DMS 273 (cell line): ENCODE results near the gene HHATL.

Source experiments
- DNase-seq: peaks from one replicate; lab custom pipeline; 2025; ENCODE audit not compliant: unreplicated experiment; lab: John Stamatoyannopoulos, UW

The HHATL gene

DNA sequence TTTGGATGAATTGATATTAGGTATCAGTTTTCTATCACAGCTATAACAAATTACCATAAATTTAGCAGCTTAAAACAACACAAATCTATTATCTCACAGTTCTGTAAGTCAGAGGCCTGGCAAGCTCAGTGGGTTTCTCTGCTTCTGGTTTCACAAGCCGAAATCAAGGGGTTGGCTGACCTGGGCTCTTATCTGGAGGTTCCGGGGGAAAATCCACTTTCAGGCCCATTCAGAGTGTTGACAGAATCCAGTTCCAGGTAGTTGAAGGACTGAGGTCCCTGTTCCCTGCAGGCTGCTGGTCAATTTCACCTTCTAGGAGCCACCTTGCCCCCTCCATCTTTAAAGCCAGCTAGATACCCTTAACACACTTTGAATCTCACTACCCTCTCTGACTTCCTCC, 11.1 kb upstream of the HHATL start:
- no peak for DNase-seq

DNA sequence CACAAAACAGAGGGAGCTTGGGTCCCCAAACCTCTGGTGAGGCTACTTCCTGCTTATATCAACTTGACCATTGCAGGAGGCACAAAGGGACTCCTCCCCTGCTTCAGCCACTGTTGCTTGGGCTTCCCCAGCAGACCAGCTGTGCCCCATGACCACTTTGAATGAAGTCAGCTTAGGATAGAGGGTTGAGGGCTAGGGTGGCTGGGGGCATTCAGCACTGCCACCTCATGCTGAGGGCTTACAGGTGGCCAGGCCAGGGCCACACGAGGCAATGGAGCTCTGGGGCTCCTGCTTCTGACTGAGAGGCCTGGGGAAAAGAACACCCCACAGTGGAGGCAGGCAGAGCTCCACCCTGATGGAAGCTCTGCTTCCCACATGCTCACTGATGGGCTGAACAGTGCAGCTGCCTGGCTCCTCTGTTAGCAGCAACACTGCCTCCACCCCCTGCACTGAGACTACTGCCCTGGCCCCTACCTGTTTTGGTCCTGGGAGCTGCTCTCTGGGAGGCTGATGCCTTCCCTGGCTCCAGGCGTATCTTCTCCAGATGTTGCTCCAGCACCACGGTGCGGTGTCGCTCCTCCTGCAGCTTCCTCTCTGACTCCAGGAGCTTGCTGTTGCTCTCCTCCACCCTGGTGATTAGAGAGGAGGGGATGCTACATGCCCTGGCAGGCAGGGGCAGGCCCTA, 10.2 kb upstream of the HHATL start:
- DNase-seq, result no peak

DNA sequence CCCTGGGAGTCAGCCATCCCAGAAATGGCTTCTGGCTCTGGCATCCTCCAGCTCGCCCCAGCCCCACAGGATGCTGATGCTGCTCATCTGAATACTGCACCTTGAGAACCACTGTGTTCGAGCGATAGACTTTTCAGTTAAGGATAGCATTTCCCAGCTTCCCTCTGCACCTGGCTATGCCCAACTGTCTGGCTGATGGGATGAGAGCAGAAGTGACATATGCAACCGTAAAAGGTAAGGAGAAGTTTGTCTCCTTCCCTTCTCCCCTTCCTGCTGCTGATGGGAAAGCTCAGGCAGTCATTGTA, 9.7 kb upstream of the HHATL start:
- DNase-seq, result no peak

DNA sequence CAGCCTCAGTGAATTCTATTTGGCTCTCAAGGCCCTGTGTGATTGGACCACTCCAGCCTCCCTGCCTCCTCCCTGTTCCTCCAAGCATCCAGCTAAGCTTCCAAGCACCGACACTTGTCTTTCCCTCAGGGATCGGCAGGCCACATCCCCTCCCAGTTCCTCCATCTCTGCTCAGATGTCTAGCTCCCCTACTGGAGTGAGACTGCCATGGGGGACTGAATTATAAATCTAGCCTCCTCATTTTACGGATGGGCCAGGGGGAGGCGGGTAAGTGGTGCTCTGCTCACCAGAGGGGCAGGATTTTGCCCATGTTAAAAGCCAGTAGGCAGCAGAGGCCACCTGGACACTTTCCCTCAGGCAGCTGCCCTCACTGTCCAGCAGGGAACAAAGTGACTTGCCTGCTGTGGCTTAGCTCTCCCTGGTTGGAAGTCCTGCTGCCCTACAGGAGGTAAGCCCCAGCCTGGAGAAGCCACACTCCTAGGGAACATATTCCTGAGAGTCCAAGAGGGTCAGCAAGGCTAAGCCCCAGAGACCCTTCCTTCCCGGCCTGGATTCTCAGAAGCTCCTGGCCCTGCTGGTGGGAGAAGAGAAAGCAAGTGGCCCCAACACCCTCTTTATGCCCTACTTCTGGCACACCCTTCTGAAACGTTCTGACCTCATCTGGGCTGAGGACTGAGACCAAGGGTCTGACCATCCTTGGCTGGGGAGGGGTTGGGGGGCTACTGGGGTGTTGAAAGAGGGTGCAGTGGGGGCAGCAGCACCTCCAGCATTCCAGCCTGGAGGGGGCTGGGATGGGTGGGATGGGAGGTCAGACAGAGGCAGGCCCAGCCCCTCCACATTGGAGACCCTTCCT, 9.1 kb upstream of the HHATL start:
- peak; percentile 13 for DNase-seq

DNA sequence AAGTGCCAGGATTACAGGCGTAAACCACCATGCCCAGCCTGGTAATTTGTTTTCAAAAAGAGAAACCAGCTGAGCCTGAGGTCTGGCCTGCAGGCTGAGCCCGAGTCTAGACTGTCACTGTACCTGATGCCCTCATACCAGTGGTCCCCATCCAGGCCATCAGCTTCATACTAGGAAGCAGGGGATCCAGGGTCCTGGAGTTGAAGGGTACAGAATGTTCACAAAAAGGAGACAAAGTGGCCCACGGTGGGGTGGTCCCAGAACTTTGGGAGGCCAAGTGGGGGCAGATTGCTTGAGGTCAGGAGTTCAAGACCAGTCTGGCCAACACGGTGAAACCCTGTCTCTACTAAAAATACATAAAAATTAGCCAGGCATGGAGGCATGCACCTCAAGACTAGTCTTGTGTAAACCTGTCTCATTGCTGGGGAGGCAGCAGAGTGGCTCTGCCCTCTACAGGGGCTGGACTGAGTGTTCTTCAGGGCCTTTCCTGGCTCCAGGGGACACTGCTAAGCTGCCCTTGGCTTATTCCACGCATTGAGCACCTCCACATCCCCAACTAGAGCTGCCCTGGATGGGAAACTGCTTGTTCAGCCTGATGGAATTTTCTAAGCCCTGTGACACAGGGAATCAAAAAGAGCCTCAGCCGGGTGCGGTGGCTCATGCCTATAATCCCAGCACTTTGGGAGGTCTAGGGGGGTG, 7.9 kb upstream of the HHATL start:
- no peak for DNase-seq

DNA sequence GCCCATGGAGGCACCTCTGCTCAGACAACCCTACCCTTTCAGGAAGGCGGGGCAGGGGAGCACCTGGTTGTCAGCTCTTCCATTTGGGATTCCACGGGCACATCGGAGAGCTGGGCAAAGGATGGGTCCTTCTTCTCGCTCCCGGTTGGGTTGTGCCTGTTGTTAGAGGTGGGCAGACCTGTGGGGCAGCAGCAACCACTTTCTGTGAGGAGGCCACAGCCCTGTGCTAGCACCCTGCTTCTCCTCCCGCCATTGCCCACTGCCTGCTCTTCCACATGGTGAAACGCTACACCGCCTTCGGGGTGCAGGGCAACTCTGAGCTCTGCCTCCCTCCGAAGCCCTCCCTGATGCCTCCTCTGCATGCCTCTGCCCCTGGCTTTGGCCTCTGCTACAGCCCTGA, 7.0 kb upstream of the HHATL start:
- DNase-seq, result no peak

DNA sequence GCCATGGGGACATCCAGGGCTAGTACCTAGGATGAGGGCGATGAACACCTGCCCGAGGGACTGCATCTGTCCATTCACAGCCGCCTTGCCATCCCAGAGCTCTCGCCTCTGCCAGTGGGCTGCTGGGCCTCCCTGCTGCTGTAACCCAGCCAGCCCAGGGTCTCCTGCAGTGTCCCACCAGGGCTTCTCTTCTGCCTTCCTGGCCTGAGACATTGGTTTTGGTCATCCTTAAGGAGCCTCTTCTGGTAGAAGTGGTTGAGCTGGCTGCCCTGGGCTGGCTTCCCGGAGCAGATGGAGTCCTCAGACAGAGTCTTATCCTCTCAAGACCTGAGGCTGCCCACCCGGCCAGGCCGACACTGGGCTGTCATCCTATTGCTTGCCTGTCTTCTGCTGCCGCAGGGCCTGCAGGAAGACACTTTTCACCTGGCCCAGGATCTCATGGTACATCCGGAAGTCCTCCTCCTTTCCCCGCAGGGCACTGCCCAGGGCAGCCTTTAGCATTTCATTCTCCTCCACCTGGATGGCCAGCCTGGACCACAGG, 6.1 kb upstream of the HHATL start:
- no peak for DNase-seq

DNA sequence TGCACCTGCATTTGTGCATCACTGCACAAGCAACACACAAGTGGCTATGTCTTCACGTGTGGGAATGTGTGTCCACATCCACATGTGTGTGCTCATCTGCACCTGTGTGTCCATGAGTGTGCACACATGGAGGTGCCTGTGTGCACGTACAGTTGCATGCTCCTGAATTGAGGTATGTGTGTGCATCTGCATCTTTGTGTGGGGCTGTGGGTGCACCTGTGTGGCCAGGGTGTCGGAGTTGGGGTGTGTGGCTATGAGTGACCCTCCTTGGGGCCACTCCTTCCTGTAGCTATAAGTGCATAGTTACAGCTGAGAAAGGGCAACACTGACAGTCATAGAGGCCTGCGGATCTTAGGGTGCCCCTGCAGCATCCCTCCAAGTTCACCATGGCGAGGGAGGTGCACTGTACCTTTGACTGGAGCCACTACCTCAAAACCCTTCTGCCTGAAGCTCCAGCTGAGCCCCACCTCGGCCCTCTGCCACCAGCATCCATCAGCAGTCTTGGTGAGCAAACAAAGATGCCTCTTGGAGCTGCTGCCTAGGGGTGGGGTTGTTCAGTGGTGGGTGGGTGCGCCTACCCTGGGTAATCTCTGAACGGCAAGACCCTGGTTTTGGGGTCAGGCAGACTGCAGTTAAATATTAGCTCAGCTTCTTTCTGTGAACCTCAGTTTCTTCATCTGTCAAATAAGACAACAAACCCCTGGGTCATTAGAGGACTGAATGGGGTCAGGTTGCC, 5.2 kb upstream of the HHATL start:
- DNase-seq, result no peak

DNA sequence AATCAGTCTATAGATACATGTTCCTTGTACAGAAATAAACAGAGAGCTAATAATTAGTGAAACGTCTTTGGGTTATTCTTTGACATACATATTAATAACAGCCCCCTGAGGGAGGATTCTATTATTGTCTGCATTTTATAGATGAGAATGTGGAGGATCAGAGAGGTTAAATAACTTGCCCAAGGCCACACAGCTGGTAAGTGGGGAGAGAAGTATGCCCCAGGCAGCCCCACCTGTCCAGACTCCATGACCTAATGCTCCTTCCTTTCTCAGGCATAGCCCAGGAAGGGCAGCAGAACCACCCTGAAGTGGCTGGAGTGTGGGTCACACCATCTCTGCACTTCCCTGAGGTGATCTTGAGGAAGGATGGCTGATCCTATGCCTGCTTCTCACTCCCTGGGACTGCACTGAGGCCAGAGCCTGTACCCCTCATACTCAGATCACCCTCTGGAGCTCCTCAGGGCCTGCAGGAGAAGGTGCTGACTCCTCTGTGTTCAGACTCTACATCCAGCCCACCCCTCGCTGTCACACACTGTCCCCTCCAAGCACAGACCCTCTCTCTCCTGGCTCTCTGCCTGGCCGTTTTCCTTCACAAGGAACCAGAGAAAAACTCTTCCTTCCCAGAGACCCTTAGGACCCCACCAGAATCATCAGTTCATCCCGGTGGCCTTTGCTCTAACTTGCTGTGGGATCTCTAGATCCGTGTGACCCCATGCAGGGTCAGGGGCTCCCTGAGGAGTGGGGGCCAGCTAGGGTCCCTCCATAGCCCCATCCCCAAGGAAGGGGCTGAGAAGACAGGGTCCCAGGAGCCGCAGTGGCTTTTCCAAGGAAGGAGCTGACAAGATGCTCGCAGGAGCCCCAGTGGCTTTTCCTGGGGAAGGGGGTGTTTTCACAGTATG, 4.4 kb upstream of the HHATL start:
- DNase-seq, result no peak

DNA sequence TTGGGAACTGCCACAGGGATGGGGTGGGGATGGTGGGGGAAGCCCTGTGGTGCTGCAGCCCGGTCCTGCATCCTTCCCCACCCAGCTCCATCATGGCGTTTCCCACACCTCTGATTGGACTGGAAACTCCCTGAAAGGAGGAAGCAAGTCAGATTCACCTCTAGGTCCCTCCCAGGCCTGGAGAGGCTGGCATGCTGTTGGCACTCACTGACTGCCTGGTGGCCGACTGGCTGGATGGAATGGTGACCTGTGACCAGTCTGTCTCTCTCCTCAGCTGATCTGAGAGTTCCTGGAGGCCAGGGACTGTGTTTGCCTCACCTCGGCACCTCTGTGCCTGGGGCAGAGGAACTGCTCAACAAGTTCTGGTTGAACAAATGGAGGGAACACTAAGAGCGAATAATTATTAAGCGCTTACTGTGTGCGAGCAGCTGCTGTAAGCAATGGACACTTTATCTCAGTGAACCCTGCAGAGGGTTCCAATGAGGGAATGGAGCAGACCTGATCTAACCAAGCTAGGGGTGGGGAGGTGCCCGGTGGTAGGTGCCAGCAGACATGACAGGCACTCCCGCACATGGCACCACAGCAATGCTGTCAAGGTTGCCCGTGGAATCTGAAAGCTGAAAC, 3.5 kb upstream of the HHATL start:
- DNase-seq, result no peak

DNA sequence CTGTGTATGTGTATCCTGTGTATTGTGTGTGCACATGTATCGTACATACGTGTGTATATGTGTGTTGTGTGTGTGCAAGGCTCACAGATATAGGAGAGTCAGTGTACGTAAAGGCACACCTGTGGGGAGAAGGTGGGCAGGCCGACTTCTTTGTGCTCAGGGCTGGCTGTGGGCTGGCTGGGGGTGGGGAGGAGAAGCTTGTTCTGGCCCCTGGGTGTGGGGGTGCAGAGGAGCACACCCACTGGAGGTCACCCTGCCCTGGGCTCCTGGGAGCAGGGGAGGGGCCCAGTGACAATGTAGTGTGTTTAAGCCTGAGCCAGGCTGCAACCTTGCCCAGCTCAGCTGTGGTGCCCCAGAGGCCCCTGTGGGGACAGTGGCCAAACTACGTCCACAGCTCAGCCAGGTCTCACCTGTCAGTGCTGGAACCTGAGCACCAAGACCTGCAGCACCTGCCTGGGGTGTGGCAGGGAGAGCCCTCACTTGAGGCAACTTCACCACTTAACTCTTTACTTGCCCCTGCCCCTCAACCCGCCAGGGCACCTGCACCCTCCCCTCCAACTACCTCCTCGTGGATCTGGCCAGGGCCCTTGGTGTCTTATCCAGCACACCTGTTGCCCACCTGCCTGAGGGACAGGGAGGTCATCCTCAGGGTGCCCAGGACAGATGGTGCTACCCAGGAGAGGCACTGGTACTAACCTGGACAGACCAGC, 2.6 kb upstream of the HHATL start:
- DNase-seq, result no peak

DNA sequence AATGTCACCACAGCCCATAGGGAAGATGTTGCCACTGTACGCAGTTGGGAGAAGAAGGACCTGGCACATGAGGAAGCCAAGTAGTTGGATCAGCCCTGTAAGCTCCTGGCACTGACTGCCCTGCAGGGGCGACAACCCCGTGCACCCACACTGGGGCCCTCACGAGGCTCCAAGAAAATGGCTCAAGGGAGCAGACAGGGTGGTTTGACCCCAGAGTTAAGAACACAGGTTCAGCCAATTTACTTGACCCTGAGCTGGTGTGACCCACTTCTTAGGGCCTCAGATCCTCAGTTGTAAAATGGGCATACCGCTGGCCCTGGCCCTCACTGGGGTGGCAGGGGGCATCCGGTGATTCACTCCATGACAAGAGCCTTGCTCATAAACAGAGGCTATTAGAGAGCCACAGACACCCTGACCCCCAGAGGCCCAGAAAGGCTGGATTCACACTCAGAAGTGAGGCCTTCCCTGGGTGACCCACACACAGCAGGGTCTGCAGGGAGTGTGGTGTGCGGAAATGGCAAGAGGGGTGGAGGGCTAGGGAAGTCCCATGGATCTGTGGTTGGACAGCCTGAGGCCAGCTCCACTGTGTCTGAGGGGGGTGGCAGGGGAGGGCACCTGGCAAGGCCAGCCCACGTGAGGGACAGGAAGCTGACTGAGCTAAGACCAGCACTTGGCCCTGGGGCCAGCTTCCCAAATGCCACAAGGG, 1.7 kb upstream of the HHATL start:
- DNase-seq, result no peak

DNA sequence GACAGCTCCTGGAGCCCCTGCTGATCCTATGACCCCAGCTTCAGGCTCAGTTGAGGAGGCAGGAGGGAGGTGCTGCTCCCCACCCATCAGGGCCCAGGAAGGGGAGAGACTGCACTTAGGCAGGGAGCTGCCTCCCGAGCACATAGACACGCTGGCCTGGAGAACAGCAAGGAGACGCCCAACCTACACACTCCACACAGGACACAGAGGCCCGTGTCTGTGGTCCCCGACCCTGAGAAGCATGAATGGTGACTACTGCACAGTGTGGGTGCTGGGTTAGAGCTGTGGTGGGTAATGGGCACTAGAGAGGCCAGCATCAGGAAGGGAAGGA, 1.1 kb upstream of the HHATL start:
- no peak for DNase-seq

DNA sequence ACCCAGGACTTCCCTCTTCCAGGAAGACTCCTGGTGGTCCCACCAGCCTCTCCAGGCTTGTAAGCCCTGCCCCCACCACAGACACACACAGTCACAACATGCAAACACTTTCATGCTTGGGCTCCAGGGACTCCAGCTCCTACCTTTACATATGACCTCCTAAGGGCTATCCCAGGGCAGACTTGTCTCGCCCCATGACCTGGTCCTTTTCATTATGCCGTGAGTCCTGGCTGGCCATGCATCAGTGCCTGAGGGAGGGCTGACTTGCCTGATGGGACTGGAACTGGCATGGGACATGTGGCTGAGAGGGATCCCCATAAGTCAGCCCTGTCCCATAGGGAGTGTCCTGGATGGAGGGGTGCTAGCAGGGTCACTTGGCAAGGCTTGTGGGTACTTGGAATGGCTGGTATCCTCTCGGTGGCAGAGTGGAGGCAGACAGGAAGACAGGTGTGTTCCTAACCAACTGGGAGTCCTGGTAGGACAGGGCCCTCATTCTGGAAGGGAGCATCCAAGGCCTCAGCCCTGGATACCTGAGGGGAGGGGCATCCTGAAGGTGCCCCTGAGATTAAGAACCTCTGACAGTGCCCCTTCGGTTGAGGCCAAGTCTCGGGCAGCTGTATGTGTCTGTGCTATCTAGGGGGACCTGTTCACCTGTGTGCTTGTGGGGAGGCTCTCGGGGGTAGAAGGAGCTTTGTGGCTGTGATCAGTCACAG, 540 bp upstream of the HHATL start:
- DNase-seq, result no peak

DNA sequence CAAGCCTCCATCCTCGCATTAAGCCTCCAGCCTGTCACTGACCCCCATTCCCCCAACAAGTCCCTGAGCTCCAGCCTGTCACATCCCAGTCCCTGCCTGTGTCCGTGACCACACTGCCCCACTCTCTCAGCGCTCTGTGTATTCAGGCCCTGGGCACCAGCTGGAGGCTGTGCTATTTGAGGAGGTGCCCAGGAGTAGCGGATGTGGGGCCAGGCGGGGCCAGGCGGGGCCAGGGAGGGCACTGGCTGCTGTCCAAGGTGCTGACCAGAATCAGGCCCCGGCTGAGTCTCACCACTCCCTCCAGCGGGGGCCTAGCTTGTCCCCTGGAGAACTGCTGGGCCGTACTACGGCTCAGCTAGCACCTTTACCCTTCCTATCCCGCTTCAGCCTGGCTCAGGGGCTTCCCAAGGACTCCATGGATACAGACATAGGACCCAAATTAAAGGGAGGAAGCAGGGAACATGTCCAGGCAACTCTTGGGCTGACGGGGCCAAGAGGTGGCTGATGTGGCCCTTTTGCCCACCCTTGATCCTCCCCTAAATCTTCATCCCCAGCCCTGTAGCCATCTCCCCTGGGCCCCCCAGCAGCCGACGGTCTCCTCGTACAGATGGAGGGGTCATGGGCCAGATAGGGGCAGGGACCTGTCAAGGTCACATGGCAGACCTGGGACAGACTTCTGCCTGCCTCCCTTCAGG, 1.1 kb downstream of the HHATL start:
- peak; percentile 31 for DNase-seq

DNA sequence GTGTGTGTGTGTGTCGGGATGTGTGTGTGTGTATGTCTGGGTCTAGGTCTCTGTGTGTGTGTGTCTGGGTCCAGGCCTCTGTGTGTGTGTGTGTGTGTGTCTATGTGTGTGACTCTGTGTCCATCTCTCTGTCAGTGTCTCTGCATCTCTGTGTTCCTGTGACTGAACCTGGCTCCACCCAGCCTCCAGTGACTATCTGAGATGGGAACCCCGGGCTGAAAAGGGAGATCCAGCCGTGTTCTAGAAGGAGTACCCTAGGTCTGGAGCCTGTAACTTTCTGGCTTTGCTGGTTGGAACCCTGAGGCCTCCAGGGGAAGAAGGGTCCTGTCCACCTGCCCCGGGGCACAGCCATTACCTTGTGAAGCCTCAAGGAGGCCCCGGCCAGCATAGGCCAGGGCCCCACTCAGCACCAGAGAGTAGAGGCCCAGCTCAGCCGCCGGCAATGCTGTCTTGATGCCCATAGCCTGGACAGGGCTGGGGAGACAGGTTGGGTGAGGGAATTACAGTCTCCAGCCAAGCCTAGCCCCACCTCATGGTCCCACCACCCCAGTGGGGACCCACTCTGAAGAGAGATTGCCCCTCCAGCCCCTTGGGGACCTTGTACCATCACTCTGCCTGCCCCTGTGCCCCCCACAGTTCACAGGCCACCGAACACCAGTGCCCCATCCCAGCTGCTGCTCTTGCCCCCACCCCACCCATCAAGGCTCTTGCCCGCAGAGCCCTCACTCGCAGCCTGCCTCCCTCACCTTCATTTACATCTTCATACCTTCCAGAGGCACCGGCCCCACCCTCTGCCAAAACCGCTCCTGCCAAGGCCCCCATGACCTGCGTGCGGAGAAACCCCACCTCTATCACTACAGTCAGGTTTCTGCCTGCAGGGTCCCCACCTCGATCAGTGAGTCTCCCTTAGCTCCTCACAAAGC, 2.0 kb downstream of the HHATL start:
- DNase-seq, result no peak
